HAP-1 (cell line): ENCODE results near the gene RFX8.

Source experiments
- DNase-seq, 2 experiments: peaks; one replicate each; pipeline ENCODE4 v3.0.0-alpha.2; 2016 to 2020; ENCODE audit warnings: low spot score in 2 of 2
- H3K27me3 ChIP-seq: fragments of 250-450 bp; sonication (Bioruptor Pico); 2 replicates; pipeline ENCODE4 v1.5.1; 2020; ENCODE audit warnings: low read depth, mild to moderate bottlenecking, moderate library complexity
- H3K36me3 ChIP-seq: fragments of 250-450 bp; sonication (Bioruptor Pico); replicated peaks from 2 replicates; pipeline ENCODE4 v1.5.1; 2020; ENCODE audit warnings: mild to moderate bottlenecking
- H3K4me1 ChIP-seq: fragments of 250-450 bp; sonication (Bioruptor Pico); 2 replicates; pipeline ENCODE4 v1.5.1; 2020; ENCODE audit warnings: mild to moderate bottlenecking
- H3K4me3 ChIP-seq: fragments of 250-450 bp; sonication (Bioruptor Pico); 2 replicates; pipeline ENCODE4 v1.5.1; 2020; ENCODE audit warnings: mild to moderate bottlenecking, moderate library complexity
- H3K9me3 ChIP-seq: fragments of 250-450 bp; sonication (Bioruptor Pico); 2 replicates; pipeline ENCODE4 v1.5.1; 2020; ENCODE audit warnings: mild to moderate bottlenecking, moderate library complexity
- in situ Hi-C: fragments of 300-500 bp; cut with MboI; formaldehyde crosslinking; loops from 3 replicates; pipeline ENCODE4 v1.14.3; 2020; ENCODE audit warnings: low sequenced_read_pairs, inconsistent platforms, mixed read lengths

RFX8 gene

DNA sequence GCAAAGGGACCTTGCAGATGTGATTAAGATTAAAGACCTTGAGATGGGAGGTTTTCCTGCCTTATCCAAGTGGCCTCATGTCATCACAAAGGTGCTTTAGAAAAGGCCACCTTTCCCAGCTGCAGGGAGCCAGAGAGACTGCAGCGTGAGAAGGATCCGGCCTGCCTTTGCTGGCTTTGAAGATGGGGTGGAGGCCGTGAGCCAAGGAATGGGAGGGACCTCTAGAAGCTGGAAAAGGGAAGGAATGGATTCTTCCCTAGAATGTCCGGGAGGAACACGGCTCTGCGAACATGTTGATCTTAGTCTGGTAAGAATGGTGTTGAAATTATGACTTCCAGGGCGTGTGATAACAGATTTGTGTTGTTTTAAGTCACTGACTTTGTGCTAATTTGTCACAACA is 47.7 kb downstream of the RFX8 start:
- Histone ChIP-seq H3K4me1 (no peaks in the 10 kb centered on the region), H3K9me3 (no peaks in the 10 kb centered on the region), H3K36me3 (no peaks in the 10 kb centered on the region), H3K4me3 (no peak overlapping the region), H3K27me3 (no peaks in the 10 kb centered on the region)
- in situ Hi-C loops, result no loop called here
- no peak for DNase-seq

DNA sequence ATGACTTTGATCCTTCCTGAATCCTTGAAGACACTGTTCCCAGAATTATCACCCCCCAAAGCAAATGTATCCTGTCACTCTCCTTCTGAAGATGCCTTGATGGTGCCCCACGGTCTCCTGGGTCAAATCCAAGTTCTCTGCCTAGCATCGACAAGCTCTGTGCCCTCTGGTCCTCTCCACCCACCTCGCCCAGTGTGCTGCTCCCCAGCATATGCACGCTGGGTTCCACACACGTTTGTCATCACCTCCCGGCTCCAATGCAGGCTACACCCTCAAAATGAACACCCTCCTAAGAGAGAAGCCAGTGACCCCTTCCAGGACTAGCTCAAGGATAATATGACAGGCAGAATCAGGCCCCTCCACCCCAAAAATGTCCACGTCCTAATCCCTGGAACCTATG is 48.1 kb downstream of the RFX8 start:
- Histone ChIP-seq H3K9me3 (no peaks in the 10 kb centered on the region), H3K4me1 (no peaks in the 10 kb centered on the region), H3K4me3 (no peak overlapping the region), H3K27me3 (no peaks in the 10 kb centered on the region), H3K36me3 (no peaks in the 10 kb centered on the region)
- no peak for DNase-seq
- in situ Hi-C loops, result no loop called here

DNA sequence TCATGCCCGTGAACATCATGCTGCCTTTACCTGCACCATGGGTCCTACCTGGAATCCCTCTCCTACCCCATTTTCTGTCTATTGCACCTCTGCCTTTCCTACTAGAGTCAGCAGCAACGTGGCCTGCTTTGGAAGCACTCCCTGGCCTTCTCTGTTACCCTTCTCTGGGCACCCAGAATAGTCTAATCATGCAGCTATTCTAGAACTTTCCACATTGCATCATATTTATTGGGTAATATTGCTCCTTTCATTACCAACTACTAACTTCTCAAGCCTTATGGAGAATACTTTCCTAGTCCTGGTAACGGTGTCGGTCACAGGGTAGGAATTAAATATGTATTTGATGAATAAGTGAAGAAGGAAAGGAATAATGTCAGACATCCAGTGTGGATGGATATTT is 54.3 kb downstream of the RFX8 start:
- Histone ChIP-seq H3K9me3 (no peaks in the 10 kb centered on the region), H3K27me3 (peaks cover 2% of the 10 kb centered on the region; the same call in 1 of the 2 replicates), H3K4me3 (no peak overlapping the region), H3K4me1 (no peaks in the 10 kb centered on the region), H3K36me3 (no peaks in the 10 kb centered on the region)
- in situ Hi-C loops, result no loop called here
- DNase-seq, result no peak

- in situ Hi-C loops, result loop anchor here (10.0 kb wide), 1 partner anchor 416 kb away; no protein-coding TSS in a partner anchor
- H3K4me3 ChIP-seq, result no peak overlapping the region
- peaks cover 2% of the 10 kb centered on the region; the same call in 1 of the 2 replicates for H3K27me3 ChIP-seq
- H3K9me3 ChIP-seq, result no peaks in the 10 kb centered on the region
- peak; percentile 41 to 74 for DNase-seq
- H3K4me1 ChIP-seq, result no peaks in the 10 kb centered on the region
- H3K36me3 ChIP-seq, result no peaks in the 10 kb centered on the region
These were observed 55.7 kb downstream of the RFX8 start for GRCh38 chr2:101419096-101419663.

GRCh38 chr2:101418460-101419095 is 56.3 kb downstream of the RFX8 start:
- in situ Hi-C loops, result loop anchor here (10.0 kb wide), 1 partner anchor 416 kb away; no protein-coding TSS in a partner anchor
- H3K4me3 ChIP-seq, result no peak overlapping the region
- H3K4me1 ChIP-seq, result no peaks in the 10 kb centered on the region
- H3K9me3 ChIP-seq, result no peaks in the 10 kb centered on the region
- no peak for DNase-seq
- H3K27me3 ChIP-seq, result peaks cover 2% of the 10 kb centered on the region; the same call in 1 of the 2 replicates
- no peaks in the 10 kb centered on the region for H3K36me3 ChIP-seq

DNA sequence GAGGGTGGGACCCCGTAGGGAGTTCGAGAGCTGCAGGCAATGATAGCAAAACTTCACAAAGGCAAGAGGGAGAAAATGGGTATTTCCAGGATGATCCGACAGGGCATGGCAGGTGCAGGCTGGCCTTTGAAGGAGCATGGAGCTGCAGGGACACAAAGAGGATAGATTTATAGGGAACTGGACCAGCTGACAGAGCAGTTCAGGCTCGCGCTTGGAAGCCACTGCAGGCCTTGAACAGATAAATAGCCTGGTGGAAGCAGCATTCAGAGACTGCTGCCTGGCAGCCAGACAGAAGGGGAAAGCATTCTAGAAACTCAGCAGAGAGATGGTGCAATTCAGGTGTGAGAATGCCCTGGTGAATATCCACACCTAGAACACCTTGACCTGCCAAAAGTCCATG is 58.3 kb downstream of the RFX8 start:
- Histone ChIP-seq H3K9me3 (no peaks in the 10 kb centered on the region), H3K4me1 (no peaks in the 10 kb centered on the region), H3K27me3 (peaks cover 2% of the 10 kb centered on the region; the same call in 1 of the 2 replicates), H3K4me3 (no peak overlapping the region), H3K36me3 (no peaks in the 10 kb centered on the region)
- in situ Hi-C loops, result loop anchor here (10.0 kb wide), 1 partner anchor 418 kb away; no protein-coding TSS in a partner anchor
- DNase-seq, result no peak

GRCh38 chr2:101415884-101416283 is 59.0 kb downstream of the RFX8 start:
- in situ Hi-C loops, result loop anchor here (10.0 kb wide), 1 partner anchor 419 kb away; no protein-coding TSS in a partner anchor
- no peak overlapping the region for H3K4me3 ChIP-seq
- no peaks in the 10 kb centered on the region for H3K4me1 ChIP-seq
- H3K27me3 ChIP-seq, result peaks cover 2% of the 10 kb centered on the region; the same call in 1 of the 2 replicates
- no peaks in the 10 kb centered on the region for H3K36me3 ChIP-seq
- H3K9me3 ChIP-seq, result no peaks in the 10 kb centered on the region
- DNase-seq, result no peak

DNA sequence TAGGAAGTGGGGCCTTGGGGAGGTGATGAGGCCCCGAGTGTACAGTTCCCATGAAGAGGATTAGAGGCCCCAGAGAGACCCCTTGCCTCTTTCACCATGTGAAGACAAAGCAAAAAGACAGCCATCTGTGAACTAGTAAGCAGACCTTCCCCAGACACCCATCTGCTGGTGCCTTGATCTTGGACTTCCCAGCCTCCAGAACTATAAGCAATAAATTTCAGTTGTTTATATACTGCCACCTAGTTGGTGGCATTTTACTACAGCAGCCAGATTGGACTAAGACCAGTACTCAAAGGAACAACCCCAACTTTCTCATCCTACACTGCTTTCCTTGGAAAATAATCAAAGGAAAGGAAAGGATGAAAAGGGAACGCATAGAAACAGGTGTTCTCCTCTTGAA is 59.7 kb downstream of the RFX8 start:
- no peaks in the 10 kb centered on the region for H3K36me3 ChIP-seq
- in situ Hi-C loops, result loop anchor here (10.0 kb wide), 1 partner anchor 420 kb away; no protein-coding TSS in a partner anchor
- no peak for DNase-seq
- peaks cover 2% of the 10 kb centered on the region; the same call in 1 of the 2 replicates for H3K27me3 ChIP-seq
- no peaks in the 10 kb centered on the region for H3K4me1 ChIP-seq
- no peak overlapping the region for H3K4me3 ChIP-seq
- no peaks in the 10 kb centered on the region for H3K9me3 ChIP-seq

DNA sequence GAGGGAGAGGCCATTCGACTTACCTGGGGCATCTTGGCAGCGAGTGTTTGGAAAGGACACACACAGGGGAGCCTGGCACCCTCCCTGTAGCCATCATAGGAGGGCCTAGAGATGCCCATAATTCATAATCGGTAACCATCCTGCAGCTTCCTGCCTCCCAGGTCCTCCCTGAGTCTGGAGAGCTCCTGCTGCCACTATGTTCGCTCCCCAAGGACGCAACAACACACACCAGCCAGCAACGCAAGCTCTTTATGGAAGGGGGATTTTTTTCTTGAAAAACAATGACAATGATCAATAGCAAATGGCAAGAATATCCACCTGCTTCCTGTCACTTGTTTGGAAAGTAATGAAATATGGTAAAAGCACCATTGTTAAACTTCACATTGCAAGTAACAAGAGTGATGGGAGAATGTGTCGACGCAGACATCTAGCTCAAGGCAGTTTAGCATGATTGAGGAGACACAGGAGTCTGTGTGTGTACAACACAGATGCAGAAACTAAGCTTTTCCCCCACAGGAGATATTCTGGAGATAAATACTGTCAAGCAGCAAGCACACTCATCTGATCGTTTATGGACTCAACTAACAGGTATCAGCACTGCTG is 62.7 kb downstream of the RFX8 start:
- no peaks in the 10 kb centered on the region for H3K27me3 ChIP-seq
- H3K4me3 ChIP-seq, result no peak overlapping the region
- no peaks in the 10 kb centered on the region for H3K9me3 ChIP-seq
- no peak for DNase-seq
- in situ Hi-C loops, result loop anchor here (10.0 kb wide), 1 partner anchor 423 kb away; no protein-coding TSS in a partner anchor
- H3K4me1 ChIP-seq, result no peaks in the 10 kb centered on the region
- no peaks in the 10 kb centered on the region for H3K36me3 ChIP-seq

- H3K4me3 ChIP-seq, result no peak overlapping the region
- H3K27me3 ChIP-seq, result no peaks in the 10 kb centered on the region
- H3K4me1 ChIP-seq, result no peaks in the 10 kb centered on the region
- H3K9me3 ChIP-seq, result no peaks in the 10 kb centered on the region
- in situ Hi-C loops, result loop anchor here (10.0 kb wide), 1 partner anchor 424 kb away; no protein-coding TSS in a partner anchor
- no peak for DNase-seq
- no peaks in the 10 kb centered on the region for H3K36me3 ChIP-seq
These were observed 64.2 kb downstream of the RFX8 start for GRCh38 chr2:101410746-101411145.

DNA sequence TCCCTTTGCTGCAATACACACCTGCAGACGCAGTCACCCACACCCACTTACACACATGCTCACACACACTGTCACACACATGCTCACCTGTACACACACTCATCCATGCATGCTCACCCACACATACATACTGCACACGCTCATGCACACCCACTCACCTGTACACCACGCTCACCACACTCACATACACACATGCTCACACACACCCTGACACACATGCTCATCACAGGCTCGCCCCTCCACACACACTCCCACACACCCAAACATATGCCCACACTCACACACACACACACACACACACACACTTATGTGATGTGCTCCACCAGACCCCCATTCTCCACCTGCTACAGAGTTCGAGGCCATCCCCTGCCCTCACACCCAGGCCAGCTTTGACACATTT is 64.8 kb downstream of the RFX8 start:
- H3K36me3 ChIP-seq, result no peaks in the 10 kb centered on the region
- no peaks in the 10 kb centered on the region for H3K4me1 ChIP-seq
- no peak for DNase-seq
- no peak overlapping the region for H3K4me3 ChIP-seq
- in situ Hi-C loops, result loop anchor here (10.0 kb wide), 1 partner anchor 425 kb away; no protein-coding TSS in a partner anchor
- no peaks in the 10 kb centered on the region for H3K9me3 ChIP-seq
- H3K27me3 ChIP-seq, result no peaks in the 10 kb centered on the region

DNA sequence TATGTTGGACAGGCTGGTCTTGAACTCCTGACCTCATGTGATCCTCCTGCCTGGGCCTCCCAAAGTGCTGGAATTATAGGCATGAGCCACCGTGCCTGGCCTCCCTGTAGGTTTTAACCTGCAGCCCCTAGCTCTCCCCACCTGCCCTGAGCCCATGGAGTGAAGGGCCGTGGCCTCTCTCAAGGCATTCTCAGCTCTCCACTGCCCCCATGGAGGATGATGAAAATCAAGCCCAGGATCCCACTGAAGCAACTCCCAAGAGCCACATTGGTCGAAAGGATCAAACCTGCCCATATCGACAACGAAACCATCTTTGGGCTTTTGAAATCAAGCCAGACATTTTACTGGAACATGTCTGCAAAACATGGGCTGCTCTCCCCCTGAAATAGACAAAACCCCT is 65.2 kb downstream of the RFX8 start:
- Histone ChIP-seq H3K4me1 (no peaks in the 10 kb centered on the region), H3K27me3 (no peaks in the 10 kb centered on the region), H3K4me3 (no peak overlapping the region), H3K9me3 (no peaks in the 10 kb centered on the region), H3K36me3 (no peaks in the 10 kb centered on the region)
- no peak for DNase-seq
- in situ Hi-C loops, result loop anchor here (10.0 kb wide), 1 partner anchor 425 kb away; no protein-coding TSS in a partner anchor

DNA sequence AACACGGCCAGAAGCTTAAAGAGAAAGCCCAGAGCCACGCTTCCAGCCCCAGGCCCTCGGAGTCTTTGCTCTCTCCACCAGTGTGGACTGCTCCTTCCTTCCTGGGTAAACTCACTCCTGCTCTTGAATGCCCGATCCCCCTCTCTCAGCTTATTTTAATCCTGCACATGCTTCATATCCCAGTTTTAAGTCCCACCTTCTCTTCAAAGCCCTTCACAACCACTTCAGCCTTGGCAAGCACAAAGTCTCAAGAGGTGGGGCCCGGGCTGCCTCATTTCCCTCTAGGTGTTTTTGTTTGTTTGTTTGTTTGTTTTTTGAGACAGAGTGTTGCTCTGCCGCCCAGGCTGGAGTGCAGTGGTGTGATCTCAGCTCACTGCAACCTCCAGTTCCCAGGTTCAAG is 66.0 kb downstream of the RFX8 start:
- no peak overlapping the region for H3K4me3 ChIP-seq
- in situ Hi-C loops, result no loop called here
- no peaks in the 10 kb centered on the region for H3K27me3 ChIP-seq
- H3K9me3 ChIP-seq, result no peaks in the 10 kb centered on the region
- DNase-seq, result no peak
- H3K36me3 ChIP-seq, result no peaks in the 10 kb centered on the region
- H3K4me1 ChIP-seq, result no peaks in the 10 kb centered on the region

DNA sequence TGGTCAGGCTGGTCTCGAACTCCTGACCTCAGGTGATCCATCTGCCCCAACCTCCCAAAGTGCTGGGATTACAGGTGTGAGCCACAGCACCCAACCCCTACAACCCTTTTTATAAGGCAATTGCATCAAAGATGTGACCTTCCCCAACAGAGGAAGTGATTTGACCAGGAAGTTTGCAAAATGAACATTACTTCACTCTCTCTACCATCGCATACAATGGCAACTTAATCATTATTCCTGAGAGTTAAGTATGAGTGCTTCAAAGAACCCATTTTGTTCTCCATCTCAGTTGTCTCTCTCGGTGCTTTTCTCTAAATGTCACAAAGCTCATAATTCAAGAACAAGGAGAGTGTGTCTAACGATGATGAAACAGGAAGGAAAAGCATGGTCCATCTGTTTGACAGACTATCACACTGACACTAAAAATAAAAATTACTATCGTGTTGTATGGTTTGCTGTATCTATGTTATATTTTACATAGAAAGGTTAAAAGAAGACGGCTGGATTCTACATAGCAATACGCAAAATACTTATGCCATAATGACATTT is 69.5 kb downstream of the RFX8 start:
- in situ Hi-C loops, result no loop called here
- no peak for DNase-seq
- no peaks in the 10 kb centered on the region for H3K9me3 ChIP-seq

More for the DNA sequence above, 69.5 kb downstream of the RFX8 start:
- H3K27me3 ChIP-seq, result no peaks in the 10 kb centered on the region
- no peaks in the 10 kb centered on the region for H3K36me3 ChIP-seq
- H3K4me3 ChIP-seq, result no peak overlapping the region
- no peaks in the 10 kb centered on the region for H3K4me1 ChIP-seq
